SK-MEL-5 (cell line): ENCODE results near the gene IFT52. TPM values are rescaled to one million over a fixed set of nuclear protein-coding genes. Genes with fewer than 3 reads are reported as not detected.
"Not testable (repeated sequence)": the region's sequence is repeated elsewhere in the genome, so short reads cannot be mapped to it uniquely, and the experiment has no call there.

Experiments
- DNase-seq: peaks from one replicate; pipeline ENCODE4 v3.0.0-alpha.2; 2016; ENCODE audit warnings: low read depth, low spot score
- in situ Hi-C: cut with HindIII; loops from 2 replicates; pipeline ENCODE4 v1.10.0; 2016; ENCODE audit warnings: low sequenced_read_pairs, high pct_unique_total_duplicates, low pct_unique_long_range_greater_than_20kb
- total RNA-seq: library from RNA; depleted of rRNA; stranded (reverse); fragments of >200 nt; shearing (Covaris generic); gene quantifications from 2 replicates; pipeline ENCODE4 v1.2.3, GENCODE V29; 2014

The IFT52 gene
- total RNA-seq, 1 experiment from 2014 or later = 26.8 TPM

DNA sequence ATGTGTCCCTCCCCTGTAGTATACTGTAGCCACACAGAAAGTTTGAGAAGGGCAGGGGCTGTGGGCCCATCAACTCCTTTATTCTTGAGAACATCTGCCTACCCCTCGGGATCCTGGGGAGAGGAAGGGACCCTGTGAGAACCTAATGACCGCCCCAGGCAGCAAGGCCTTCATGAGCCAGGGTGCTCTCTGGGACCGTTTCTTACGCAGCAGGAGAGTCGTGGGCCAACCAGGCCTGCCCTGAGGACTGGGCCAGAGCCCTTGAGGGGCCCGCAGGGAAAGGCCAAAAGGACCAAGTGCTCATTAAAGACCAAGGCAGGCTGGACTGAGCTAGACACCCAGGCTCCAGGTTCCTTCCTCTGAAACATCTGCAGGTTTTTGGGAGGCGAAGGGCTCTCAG is 26.7 kb upstream of the IFT52 start:
- DNase-seq = no peak
- in situ Hi-C loops = no loop called here

DNA sequence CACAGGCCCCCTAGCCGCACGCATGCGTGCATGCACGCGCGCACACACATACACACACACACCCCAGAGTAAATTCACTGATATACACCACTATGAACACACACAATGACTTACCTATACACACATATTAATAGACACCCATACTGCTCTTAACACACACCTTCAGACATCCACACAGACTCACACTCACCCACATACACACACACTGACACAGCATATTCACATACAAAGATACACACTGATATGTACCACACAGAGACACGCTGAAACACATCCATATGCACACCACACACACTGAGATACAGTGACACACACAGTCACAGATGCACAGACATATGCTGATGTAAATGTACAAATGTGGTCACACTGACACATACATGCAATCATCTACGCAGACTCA is 26.3 kb upstream of the IFT52 start:
- in situ Hi-C loops = no loop called here
- DNase-seq = no peak

DNA sequence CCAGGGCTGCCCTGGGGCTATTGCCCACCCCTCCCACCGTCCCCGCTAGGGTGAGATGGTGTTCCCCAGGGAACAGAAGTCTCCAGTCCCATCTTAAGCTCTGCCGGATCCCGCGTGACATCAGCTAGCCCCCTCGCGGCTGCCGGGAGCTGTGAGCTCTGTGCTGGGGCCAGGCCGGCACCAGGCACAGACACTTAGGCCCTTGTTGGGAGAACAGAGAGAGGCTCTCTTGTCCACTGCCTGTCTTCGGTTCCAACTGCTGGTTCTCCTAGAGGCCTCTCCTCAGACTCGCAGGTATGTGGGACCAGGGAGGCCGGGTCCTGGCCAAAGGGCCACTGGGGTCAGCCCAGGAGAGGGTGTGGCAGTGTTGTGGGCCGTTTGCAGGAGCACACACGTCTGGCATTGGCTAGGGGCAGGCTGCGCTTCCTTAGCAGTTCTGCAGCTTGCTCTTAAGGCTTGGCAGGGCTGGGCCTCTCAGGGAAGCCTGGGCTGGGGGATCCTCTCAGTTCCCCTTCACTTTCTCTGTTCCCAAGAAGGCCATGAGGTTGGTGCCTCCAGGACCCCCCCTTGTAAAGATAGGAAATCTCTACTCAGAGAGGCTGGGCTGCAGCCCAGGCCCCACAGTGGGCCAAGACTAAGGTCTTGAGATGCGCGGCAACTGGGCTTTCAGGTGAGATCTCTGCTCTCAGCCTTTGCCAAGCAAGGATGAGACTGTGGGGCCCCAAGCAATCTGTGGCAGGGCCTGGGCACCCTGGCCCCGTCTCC is 25.6 kb upstream of the IFT52 start:
- in situ Hi-C loops = no loop called here

DNA sequence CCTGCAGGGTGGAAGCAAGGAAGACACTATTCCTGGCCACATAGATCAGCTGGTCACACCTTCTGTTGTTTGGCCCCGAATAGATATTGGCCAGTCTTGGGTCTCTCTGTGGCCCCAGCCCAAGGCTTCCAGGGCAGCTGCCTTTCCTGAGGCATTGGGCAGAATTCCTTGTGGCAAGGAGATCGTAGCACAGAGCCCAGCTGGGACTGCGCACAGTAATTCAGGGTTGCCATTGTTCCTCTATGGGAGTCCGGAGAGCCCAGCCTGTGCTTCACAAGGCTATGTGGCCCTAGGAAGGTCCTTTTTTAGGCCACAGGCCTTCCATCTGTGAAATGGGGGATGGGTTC is 25.0 kb upstream of the IFT52 start:
- DNase-seq = no peak
- in situ Hi-C loops = no loop called here

More for the DNA sequence above, 25.6 kb upstream of the IFT52 start:
- peak; percentile 32 for DNase-seq

DNA sequence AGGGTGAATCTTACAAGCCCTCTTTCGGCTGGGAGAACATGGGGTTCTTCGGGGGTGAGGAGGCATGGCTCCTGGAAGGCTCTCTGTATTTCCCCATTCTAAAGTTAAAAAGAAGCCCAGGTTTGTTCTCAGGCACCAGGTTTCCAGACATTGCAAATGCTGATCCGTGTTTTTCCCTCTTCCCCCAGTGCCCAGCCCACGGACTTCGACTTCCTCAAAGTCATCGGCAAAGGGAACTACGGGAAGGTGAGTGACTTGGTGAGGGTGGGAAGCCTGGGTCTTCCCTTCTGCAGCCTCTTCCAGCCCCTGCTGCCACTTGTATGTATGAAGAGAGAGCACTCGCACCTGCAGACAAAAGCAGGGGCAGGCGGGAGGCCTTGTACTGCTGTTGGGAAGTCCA is 23.3 kb upstream of the IFT52 start:
- no peak for DNase-seq
- in situ Hi-C loops = no loop called here

DNA sequence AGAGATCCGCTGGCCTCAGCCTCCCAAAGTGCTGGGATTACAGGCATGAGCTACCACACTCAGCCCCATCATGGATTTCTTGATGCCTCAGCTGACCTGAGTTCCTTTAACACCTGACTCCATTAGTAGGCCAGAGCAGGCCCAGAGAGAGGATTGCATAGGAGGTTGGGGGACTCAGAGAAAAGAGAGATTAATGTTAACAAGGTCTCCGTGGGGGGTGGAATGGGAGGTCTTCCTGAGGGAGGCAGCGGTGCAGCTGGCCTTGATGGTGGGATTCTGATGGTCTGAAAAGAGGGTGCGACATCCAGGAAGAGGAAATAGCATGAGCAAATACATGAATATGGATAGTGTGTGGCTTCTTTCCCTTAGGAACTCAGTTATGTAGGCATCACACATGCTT is 22.0 kb upstream of the IFT52 start:
- no peak for DNase-seq
- in situ Hi-C loops = no loop called here

DNA sequence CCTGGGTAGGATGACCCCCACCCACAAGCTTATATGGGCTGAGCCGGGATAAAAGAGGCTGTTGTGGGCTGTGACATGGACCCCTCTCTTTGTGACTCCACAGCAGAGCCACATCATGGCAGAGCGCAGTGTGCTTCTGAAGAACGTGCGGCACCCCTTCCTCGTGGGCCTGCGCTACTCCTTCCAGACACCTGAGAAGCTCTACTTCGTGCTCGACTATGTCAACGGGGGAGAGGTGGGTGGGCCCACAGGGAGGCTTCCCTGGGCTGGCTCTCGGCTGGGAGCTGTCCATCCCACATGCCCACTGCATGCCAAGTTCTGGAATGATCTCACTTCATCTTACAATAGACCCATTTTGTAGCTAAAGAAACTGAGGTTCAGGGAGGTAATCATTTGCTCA is 21.5 kb upstream of the IFT52 start:
- in situ Hi-C loops = no loop called here
- DNase-seq = no peak

DNA sequence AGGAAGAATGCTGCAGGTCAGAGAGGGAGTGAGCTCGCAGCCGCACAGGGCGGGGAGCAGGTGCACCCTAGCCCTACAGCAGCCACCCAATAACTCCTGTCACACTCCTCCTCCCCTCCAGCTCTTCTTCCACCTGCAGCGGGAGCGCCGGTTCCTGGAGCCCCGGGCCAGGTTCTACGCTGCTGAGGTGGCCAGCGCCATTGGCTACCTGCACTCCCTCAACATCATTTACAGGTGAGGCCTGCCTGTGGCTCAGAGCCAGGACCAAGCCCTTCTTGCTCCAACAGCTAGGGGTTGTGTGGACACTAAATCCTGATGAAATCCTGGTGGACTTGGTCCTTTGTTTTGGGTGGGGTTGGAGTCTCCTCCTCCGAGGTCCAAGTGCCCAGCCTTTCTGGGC is 20.2 kb upstream of the IFT52 start:
- no peak for DNase-seq
- in situ Hi-C loops = no loop called here

DNA sequence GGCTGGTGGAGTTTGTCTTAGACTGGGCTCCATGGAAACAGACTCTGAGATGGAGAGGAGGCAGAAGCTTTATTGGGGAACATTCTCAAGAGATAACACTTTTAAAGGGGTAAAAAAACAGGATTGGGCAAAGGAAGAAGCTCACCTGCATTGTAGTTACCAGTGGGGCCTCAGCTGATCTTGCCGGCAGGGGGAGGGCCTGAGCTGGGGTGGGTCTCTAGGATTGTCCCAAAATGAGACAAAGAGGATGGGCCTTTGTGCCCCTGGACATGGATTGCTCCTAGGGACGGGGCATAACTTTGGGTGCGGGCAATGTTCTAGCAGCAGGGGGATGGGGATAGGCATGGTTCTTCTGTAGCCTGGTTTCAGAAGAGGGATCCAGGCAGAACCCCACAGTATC is 19.4 kb upstream of the IFT52 start:
- DNase-seq = no peak
- in situ Hi-C loops = no loop called here

DNA sequence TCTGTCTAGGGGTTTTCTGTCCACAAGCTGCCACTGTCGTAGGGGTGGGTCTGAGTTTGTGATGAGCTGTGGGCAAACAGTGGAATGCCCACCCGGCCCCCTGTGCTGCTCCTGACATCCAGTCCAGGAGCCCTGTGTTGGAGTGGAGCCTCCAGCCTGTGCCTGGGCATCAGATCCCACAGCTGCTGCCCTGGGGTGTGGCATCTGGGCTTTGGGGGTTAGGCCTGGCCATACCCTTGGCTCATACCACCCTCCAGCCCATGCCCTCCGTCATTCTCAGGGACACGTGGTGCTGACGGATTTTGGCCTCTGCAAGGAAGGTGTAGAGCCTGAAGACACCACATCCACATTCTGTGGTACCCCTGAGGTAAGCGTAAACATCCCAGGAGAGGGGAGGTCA is 19.0 kb upstream of the IFT52 start:
- in situ Hi-C loops = no loop called here
- DNase-seq = no peak

DNA sequence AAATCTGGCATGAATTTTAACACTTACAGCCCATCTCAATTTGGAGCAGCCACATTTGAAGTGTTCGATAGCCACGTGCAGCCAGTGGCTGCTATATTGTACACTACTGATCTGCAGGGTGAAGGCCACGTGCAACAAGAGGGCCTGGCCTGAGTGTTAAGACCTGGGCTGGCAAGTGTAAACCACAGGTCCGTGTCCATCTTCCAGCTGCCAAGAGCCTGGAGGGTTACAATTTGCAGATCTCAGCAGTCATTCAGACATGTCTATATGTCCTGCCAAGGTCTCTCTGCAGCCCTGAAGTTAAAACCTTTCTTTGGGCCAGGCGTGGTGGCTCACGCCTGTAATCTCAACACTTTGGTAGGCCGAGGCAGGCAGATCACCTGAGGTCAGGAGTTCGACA is 17.8 kb upstream of the IFT52 start:
- in situ Hi-C loops = no loop called here
- DNase-seq = no peak

DNA sequence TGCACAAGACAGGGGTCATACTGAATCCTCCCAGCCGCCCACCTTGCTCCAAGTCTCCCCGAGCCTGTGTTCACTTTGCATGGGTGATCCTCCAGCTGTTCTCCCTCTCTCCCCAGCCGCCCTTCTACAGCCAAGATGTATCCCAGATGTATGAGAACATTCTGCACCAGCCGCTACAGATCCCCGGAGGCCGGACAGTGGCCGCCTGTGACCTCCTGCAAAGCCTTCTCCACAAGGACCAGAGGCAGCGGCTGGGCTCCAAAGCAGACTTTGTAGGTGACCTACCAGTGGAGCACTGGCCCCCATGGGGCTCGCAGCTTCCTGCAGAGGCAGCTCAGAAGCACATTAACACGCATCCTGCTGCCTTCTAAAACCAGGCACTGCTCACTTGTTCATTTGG is 14.6 kb upstream of the IFT52 start:
- DNase-seq = no peak
- in situ Hi-C loops = no loop called here

DNA sequence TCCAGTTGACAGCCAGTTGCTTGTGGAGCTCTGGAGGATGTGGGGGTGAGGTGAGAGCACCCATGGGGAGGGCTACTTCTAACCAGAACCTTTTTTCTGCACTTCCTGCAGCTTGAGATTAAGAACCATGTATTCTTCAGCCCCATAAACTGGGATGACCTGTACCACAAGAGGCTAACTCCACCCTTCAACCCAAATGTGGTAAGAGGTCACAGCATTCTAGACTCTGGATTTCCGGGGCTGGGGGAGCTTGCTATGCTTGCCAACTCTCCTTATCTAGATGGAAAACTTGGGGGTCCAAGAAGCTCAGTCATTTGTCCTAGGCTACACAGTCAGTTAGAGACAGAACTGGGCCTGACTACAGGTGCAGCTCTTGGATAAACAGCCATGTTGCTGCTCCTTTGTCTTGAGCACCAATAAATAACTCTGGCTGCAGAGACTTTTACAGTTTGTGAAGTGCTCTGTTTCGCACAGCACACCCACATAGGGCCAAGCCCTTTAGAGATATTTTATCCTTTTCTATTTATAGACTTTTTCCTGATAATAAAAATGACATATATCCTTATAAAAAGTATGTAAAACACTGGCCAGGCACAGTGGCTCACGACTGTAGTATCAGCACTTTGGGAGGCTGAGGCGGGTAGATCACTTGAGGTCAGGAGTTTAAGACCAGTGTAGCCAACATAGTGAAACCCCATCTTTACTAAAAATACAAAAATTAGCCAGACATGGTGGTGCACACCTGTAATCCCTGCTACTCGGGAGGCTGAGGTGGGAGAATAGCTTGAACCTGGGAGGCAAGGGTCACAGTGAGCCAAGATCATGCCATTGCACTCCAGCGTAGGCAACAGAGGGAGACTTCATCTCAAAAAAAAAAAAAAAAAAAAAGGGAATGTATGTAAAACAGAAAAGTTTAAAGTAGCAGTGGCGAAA is 10.6 kb upstream of the IFT52 start:
- in situ Hi-C loops = no loop called here
- DNase-seq = no peak

DNA sequence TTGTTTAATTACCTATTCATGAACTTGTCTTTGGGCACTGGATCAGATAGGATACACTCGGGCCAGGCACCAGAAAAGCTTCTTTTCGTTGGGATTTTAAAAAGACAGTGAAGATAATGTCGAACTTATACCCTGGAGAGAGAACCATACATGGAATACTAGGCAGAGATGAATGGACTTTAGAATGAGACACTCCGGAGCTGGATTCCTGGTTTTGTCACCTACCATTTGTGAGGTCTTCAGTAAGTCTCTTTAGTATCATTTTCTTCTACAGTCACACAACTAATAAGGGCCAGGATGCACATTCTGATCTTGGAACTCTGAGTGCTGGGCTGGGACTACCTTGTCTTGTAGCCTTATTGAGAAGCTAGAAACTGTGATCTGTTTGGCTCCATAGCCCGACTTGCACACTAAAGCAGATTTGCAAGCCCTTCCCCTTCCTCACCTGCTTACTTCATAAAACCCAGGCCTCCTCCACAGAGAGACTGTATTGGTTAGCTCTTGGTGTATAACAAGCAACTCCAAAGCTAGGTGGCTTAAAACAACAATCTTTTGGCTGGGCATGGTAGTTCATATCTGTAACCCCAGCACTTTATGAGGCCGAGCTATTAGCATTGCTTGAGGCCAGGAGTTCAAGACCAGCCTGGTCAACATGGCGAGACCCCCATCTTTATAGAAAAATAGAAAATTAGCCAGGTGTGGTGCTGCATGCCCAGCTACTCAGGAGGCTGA is 7.4 kb upstream of the IFT52 start:
- no peak for DNase-seq
- in situ Hi-C loops = no loop called here

DNA sequence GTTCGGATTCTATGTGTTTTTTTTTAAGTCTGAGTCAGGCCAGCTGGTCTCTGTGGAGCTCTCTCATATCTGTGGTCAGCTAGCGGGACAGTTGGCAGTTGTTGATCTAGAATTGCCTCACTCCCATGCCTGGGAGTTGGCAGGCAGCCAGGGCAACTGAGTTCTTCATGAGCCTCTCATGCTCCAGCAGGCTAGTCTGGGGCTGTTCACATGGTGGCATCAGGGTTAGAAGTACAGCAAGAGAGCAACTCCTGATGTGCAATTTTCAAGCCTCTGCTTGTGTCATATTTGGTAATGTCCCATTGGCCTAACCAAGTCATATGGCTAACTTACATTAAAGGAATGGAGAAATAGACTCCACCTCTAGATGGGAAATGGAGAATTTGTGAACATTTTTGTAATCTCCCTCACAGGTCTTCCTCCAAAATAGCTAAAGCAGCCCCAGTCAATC is 6.7 kb upstream of the IFT52 start:
- in situ Hi-C loops = no loop called here
- peak; percentile 62 for DNase-seq

DNA sequence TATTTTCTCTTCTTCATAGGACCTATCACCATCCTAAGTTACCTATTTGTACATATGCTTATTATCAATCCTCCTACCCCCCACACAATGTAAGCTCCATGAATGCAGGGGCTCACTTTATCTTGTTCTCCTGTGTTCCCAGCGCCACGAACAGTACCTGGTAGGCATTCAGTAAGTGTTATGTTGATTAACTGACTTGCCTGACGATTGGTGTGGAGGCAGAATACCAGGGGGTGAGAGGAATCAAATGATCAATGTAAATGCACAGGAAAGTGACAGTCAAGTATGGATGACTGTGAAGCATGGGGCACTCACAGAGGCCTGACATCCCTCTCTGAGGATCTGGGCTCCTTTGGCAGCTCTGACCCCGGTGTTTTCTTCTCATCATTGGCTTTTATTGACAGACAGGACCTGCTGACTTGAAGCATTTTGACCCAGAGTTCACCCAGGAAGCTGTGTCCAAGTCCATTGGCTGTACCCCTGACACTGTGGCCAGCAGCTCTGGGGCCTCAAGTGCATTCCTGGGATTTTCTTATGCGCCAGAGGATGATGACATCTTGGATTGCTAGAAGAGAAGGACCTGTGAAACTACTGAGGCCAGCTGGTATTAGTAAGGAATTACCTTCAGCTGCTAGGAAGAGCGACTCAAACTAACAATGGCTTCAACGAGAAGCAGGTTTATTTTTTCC is 6.1 kb upstream of the IFT52 start:
- no peak for DNase-seq
- in situ Hi-C loops = no loop called here

DNA sequence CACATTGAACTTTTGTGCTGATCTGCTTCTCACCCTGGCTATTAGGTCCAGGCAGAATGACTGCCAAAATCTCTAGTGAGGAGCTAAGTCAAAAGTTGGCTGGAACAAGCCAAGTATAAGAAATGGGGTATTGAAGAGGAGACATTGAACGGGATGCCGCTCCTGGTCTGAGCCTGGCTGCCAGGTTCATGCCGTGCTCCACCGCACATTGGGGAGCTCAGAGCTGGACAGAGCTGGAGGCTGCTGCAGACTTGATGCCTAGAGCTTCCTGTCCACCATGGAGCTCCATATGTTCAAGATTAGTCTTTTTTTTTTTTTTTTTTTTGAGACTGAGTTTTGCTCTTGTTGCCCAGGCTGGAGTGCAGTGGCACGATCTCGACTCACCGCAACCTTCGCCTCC is 4.1 kb upstream of the IFT52 start:
- in situ Hi-C loops = no loop called here
- DNase-seq = no peak

DNA sequence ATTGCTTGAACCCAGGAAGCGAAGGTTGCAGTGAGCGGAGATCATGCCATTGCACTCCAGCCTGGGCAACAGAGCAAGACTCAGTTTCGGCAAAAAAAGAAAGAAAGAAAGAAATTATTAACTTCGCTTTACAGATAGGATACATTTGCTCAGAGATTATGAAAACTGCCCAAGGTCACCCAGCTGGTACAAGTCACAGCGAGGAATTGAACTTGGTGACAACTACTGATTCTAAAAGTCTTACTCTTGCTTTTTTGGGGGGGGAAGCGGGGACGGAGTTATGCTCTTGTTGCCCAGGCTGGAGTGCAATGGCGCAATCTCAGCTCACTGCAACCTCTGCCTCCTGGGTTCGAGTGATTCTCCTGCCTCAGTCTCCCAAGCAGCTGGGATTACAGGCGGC is 2.2 kb upstream of the IFT52 start:
- in situ Hi-C loops, DNase-seq: not testable (repeated sequence)
